Karpas-422 (cell line): ENCODE data around the gene TUBA8. TPM values are rescaled to one million over a fixed set of nuclear protein-coding genes. Genes with fewer than 3 reads are reported as not detected.

Experiments used
- DNase-seq: peaks from one replicate; pipeline ENCODE4 v3.0.0-alpha.2; 2015
- H2AFZ ChIP-seq: fragments of 200-600 bp; sonication (generic); 2 replicates; pipeline ENCODE4 v1.6.1; 2014; ENCODE audit warnings: antibody characterized with exemption, low read length, mixed read lengths
- H3K27ac ChIP-seq: fragments of 200-600 bp; sonication (generic); 2 replicates; pipeline ENCODE4 v1.5.1; 2014; ENCODE audit warnings: mild to moderate bottlenecking, low read length, moderate library complexity
- H3K27me3 ChIP-seq: fragments of 200-600 bp; sonication (generic); 2 replicates; pipeline ENCODE4 v1.6.1; 2014; ENCODE audit warnings: low read length, mixed read lengths
- H3K36me3 ChIP-seq: fragments of 200-600 bp; sonication (generic); 2 replicates; pipeline ENCODE4 v1.6.1; 2014; ENCODE audit warnings: low read length, mixed read lengths; ENCODE audit not compliant: insufficient read depth
- H3K4me1 ChIP-seq: fragments of 200-600 bp; sonication (generic); 2 replicates; pipeline ENCODE4 v1.6.1; 2014; ENCODE audit warnings: mild to moderate bottlenecking, low read length, mixed read lengths
- H3K4me2 ChIP-seq: fragments of 200-600 bp; sonication (generic); 2 replicates; pipeline ENCODE4 v1.6.1; 2014; ENCODE audit warnings: low read length, low read depth, mild to moderate bottlenecking; ENCODE audit not compliant: poor library complexity, severe bottlenecking
- H3K4me3 ChIP-seq: fragments of 200-600 bp; sonication (generic); 2 replicates; pipeline ENCODE4 v1.5.1; 2014; ENCODE audit warnings: mild to moderate bottlenecking, antibody characterized with exemption, low read length, mixed read lengths
- H3K79me2 ChIP-seq: fragments of 200-600 bp; sonication (generic); 2 replicates; pipeline ENCODE4 v1.6.1; 2014; ENCODE audit warnings: mild to moderate bottlenecking, low read length, mixed read lengths
- H3K9ac ChIP-seq: fragments of 200-600 bp; sonication (generic); 2 replicates; pipeline ENCODE4 v1.6.0; 2014; ENCODE audit warnings: low read length
- H3K9me2 ChIP-seq: fragments of 200-600 bp; sonication (generic), shearing (Covaris generic); replicated peaks from 2 replicates; pipeline ENCODE4 v1.6.0; 2014; ENCODE audit warnings: mild to moderate bottlenecking, low read length, moderate library complexity; ENCODE audit not compliant: insufficient read depth
- H3K9me3 ChIP-seq: fragments of 300-700, 200-600 bp; sonication (generic); 2 replicates; pipeline ENCODE4 v1.6.1; 2014; ENCODE audit warnings: low read length, mixed read lengths
- H4K20me1 ChIP-seq: fragments of 200-600 bp; sonication (generic); 2 replicates; pipeline ENCODE4 v1.6.1; 2014; ENCODE audit warnings: mild to moderate bottlenecking, antibody characterized with exemption, low read length, low read depth; ENCODE audit not compliant: insufficient read depth
- total RNA-seq: library from RNA; depleted of rRNA; stranded (reverse); fragments of >200 nt; shearing (Covaris generic); gene quantifications from 2 replicates; pipeline ENCODE4 v1.2.3, GENCODE V29; 2014; ENCODE audit warnings: low replicate concordance

The TUBA8 gene
- total RNA-seq, 1 experiment from 2014 or later: 1.5 TPM

- peaks cover 20% of the 10 kb centered on the region for H3K4me1 ChIP-seq
These were observed 3.2 kb downstream of the TUBA8 start for GRCh38 chr22:18113680-18114394.

GRCh38 chr22:18114495-18114894 is 3.9 kb downstream of the TUBA8 start:
- Histone ChIP-seq H3K4me2 (no peak overlapping the region), H3K4me3 (no peak overlapping the region), H3K27ac (no peak overlapping the region), H4K20me1 (0 out of 2 replicates have a peak, but pooled peaks cover 5% of the 10 kb centered on the region), H3K36me3 (no peaks in the 10 kb centered on the region), H3K79me2 (no peaks in the 10 kb centered on the region), H2AFZ (no peak overlapping the region), H3K4me1 (peaks cover 17% of the 10 kb centered on the region), H3K9ac (no peak overlapping the region), H3K9me2 (no peaks in the 10 kb centered on the region), H3K9me3 (no peaks in the 10 kb centered on the region), H3K27me3 (no peaks in the 10 kb centered on the region)
- DNase-seq: no peak

More at GRCh38 chr22:18113680-18114394, 3.2 kb downstream of the TUBA8 start:
- Histone ChIP-seq H3K9me3 (no peaks in the 10 kb centered on the region), H2AFZ (no peak overlapping the region), H3K27ac (no peak overlapping the region), H3K4me3 (no peak overlapping the region), H3K9ac (no peak overlapping the region), H3K9me2 (no peaks in the 10 kb centered on the region), H3K4me2 (no peak overlapping the region), H3K36me3 (no peaks in the 10 kb centered on the region), H3K79me2 (no peaks in the 10 kb centered on the region), H3K27me3 (no peaks in the 10 kb centered on the region), H4K20me1 (0 out of 2 replicates have a peak, but pooled peaks cover 5% of the 10 kb centered on the region)
- DNase-seq: no peak

- no peaks in the 10 kb centered on the region for H3K9me3 ChIP-seq
- H3K36me3 ChIP-seq: no peaks in the 10 kb centered on the region
- H3K4me3 ChIP-seq: no peak overlapping the region
- no peak overlapping the region for H2AFZ ChIP-seq
- no peak overlapping the region for H3K27ac ChIP-seq
- no peaks in the 10 kb centered on the region for H3K9me2 ChIP-seq
- 0 out of 2 replicates have a peak, but pooled peaks cover 5% of the 10 kb centered on the region for H4K20me1 ChIP-seq
- no peaks in the 10 kb centered on the region for H3K79me2 ChIP-seq
- no peak overlapping the region for H3K4me2 ChIP-seq
- DNase-seq: no peak
- peaks cover 11% of the 10 kb centered on the region for H3K4me1 ChIP-seq
- H3K27me3 ChIP-seq: no peaks in the 10 kb centered on the region
- no peak overlapping the region for H3K9ac ChIP-seq
These were observed 4.5 kb downstream of the TUBA8 start for GRCh38 chr22:18114976-18115652.

- Histone ChIP-seq H2AFZ (no peak overlapping the region), H4K20me1 (0 out of 2 replicates have a peak, but pooled peaks cover 8% of the 10 kb centered on the region), H3K9me2 (no peaks in the 10 kb centered on the region), H3K4me3 (no peak overlapping the region), H3K9me3 (no peaks in the 10 kb centered on the region), H3K79me2 (no peaks in the 10 kb centered on the region), H3K4me2 (no peak overlapping the region), H3K9ac (no peak overlapping the region), H3K36me3 (no peaks in the 10 kb centered on the region), H3K4me1 (peaks cover 3% of the 10 kb centered on the region), H3K27me3 (no peaks in the 10 kb centered on the region), H3K27ac (no peak overlapping the region)
- no peak for DNase-seq
These were observed 5.3 kb downstream of the TUBA8 start for GRCh38 chr22:18115906-18116371.

GRCh38 chr22:18116634-18117033 is 6.0 kb downstream of the TUBA8 start:
- H3K27me3 ChIP-seq: no peaks in the 10 kb centered on the region
- H3K9me3 ChIP-seq: no peaks in the 10 kb centered on the region
- H3K4me2 ChIP-seq: no peak overlapping the region

GRCh38 chr22:18118345-18118915 is 7.8 kb downstream of the TUBA8 start:
- no peak overlapping the region for H3K9ac ChIP-seq
- no peak overlapping the region for H3K4me2 ChIP-seq
- no peaks in the 10 kb centered on the region for H3K9me2 ChIP-seq
- no peak overlapping the region for H3K4me3 ChIP-seq
- H3K79me2 ChIP-seq: no peaks in the 10 kb centered on the region
- no peaks in the 10 kb centered on the region for H3K4me1 ChIP-seq
- no peak for DNase-seq
- 0 out of 2 replicates have a peak, but pooled peaks cover 14% of the 10 kb centered on the region for H4K20me1 ChIP-seq
- no peaks in the 10 kb centered on the region for H3K36me3 ChIP-seq
- H3K9me3 ChIP-seq: no peaks in the 10 kb centered on the region
- H3K27ac ChIP-seq: no peak overlapping the region
- no peaks in the 10 kb centered on the region for H3K27me3 ChIP-seq
- no peak overlapping the region for H2AFZ ChIP-seq

More at GRCh38 chr22:18116634-18117033, 6.0 kb downstream of the TUBA8 start:
- H3K79me2 ChIP-seq: no peaks in the 10 kb centered on the region
- H3K4me3 ChIP-seq: no peak overlapping the region
- no peak overlapping the region for H2AFZ ChIP-seq
- no peaks in the 10 kb centered on the region for H3K9me2 ChIP-seq
- 0 out of 2 replicates have a peak, but pooled peaks cover 14% of the 10 kb centered on the region for H4K20me1 ChIP-seq
- H3K9ac ChIP-seq: no peak overlapping the region
- no peak for DNase-seq
- no peak overlapping the region for H3K27ac ChIP-seq
- no peaks in the 10 kb centered on the region for H3K36me3 ChIP-seq
- no peaks in the 10 kb centered on the region for H3K4me1 ChIP-seq

- no peaks in the 10 kb centered on the region for H3K79me2 ChIP-seq
- H3K4me2 ChIP-seq: no peak overlapping the region
- H3K4me1 ChIP-seq: no peaks in the 10 kb centered on the region
- H3K27me3 ChIP-seq: no peaks in the 10 kb centered on the region
- H3K27ac ChIP-seq: no peak overlapping the region
- H3K4me3 ChIP-seq: no peak overlapping the region
- H3K9ac ChIP-seq: no peak overlapping the region
- H3K9me2 ChIP-seq: no peaks in the 10 kb centered on the region
- no peak overlapping the region for H2AFZ ChIP-seq
- no peak for DNase-seq
- H3K36me3 ChIP-seq: no peaks in the 10 kb centered on the region
- H4K20me1 ChIP-seq: 0 out of 2 replicates have a peak, but pooled peaks cover 14% of the 10 kb centered on the region
- no peaks in the 10 kb centered on the region for H3K9me3 ChIP-seq
These were observed 9.0 kb downstream of the TUBA8 start for GRCh38 chr22:18119409-18120110.
